HG03135 (cell line): ENCODE measurements around the gene ODC1.
"Not testable (repeated sequence)": the region's sequence is repeated elsewhere in the genome, so short reads cannot be mapped to it uniquely, and the experiment has no call there.

Source experiments
- ATAC-seq: cut with Tn5 transposase; IDR thresholded peaks from one replicate; pipeline ENCODE4 v1.9.1; 2021; ENCODE audit warnings: mild to moderate bottlenecking, moderate library complexity; ENCODE audit not compliant: unreplicated experiment

ODC1 gene

DNA sequence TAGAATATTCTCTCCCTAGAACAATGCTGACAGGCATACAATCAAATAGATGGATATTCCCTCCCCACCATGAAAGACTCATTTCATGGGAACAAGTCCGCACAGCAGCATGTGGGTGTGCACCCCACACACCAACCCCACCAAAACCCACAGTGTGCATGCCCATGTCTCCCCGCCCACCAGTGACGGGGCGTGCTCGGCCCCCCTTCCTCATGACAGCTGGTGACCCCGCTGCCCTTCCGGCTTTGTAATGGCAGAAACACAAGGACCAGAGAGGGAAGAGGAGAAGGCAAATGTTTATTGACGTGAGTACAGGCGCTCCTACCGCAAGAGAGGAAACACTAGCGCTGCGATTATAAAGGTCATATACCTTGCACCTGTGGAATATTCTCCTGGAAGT lies 30.8 kb upstream of the ODC1 start:
- ATAC-seq = no peak

DNA sequence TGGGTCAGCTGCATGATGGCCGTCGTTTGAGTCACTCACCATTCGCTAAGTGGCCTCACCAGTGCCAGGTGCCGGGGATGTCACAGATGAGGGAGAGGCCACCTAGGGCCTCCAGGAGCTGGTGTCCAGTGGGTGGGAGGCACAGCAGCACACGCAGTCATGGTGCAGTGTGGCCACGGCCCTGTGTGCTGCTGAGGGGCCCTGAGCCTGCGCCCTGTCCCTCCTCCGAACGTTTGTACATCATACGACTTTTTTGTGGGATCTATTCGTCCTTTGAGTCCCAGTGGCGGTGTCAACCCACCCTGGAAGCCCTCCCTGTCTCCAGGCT lies 30.1 kb upstream of the ODC1 start:
- ATAC-seq = no peak

DNA sequence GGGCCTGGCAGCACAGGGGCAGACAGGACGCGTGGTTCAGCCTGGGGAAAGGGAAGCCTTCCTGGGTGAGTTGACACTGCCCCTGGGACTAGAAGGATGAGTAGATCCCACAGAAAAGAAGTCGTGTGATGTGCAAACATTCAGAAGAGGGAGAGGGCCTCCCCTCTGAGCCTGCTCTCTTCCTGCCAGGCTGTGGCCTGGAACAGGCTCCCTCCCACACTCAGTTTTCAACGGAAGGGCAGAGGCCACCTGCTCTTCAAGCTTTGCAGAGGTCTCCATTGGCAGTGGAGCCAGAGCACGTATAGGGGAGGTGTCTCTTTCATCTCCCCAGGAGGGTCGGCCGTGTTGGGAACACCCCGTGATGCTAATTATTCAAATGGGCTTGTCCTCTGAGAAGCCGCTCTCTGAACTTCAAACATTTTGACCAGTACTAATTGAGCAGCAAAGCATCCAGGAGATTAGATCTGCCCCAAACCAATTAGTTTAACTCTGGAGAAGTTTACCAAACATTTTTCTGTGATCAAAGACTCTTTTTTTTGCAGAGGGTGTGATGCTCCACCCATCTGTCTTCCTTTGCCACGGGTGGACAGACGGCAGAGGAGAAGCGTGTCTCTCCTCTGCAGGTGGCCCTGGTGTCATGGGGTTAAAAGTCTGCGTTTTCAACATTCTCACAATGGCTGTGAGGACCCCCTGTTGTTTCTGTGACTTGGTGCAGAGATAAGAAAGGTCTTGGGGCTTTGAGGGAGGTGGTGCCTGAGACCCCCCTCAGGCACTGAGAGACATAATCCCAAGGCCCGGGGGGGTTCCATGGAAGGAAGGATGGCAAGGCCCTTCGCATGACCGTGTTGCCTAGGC lies 29.5 kb upstream of the ODC1 start:
- ATAC-seq = no peak

DNA sequence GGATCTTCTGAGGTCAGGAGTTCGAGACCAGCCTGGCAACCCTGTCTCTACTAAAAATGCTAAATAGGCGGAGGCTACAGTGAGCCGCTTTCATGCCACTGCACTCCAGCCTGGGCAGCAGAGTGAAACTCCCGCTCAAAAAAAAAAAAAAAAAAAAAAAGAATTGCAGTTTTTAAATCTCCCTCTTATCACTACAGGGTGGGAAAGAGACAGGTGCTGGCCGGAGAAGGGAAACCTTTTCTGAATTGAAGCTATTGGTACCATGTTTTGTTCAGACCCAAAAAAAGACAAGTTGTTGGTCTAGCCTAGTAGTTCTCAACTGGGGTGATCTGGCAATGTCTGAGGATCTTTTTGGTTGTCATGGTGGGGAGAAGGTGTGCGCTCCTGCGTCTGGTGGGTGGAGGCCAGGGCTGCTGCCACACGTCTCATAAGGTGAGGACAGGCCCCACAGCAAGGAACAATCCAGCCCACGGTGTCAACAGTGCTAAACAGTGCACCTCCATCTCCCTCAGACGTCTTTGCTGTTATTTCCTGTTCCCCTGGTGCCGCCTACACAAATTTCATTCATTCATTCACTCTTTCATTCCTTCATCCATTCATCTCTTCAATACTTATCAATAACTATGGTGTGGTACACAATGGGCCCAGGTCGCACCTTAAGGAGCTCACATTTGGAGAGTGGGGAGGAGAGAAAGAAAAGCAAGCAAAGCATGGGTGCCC lies 28.8 kb upstream of the ODC1 start:
- no peak for ATAC-seq

DNA sequence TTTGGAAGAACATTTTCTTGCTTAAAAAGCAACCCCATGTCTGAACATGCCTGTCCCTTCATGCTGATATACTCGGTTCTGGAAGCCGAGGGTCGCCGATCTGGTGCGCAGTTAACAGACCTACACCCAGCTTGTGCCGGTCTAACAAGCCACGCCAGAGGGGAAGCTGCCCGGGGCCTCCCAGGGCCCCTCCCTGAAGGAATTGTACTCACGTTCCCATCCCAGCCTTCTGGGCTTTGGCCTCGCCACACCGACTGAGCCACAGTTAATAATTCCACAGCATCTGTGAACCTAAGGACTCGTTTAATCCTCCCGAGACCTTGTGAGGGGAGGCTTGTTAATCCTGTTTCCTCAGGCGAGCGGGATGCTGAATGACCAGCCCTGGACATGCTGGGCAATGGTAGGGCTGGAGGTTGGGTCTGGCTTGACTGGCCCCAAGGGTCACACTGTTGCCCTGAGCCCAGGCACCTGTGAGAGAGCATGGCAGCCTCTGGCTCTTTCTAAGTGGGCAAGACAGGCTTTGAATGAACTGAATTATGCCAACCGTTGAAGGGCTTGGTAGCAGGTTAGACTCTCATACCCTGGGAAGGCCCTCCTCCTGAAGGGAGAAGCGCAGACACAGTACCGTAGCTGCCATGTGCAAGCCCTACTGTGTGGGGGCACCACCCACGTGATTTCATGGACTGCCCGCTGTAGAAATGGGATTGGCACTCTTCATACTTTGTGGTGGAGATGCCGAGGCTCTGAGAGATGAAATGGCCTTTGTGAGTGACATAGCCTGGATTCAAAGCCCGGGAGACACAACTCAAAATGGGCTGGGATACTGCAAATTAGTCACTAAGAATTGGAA lies 27.9 kb upstream of the ODC1 start:
- ATAC-seq = no peak

DNA sequence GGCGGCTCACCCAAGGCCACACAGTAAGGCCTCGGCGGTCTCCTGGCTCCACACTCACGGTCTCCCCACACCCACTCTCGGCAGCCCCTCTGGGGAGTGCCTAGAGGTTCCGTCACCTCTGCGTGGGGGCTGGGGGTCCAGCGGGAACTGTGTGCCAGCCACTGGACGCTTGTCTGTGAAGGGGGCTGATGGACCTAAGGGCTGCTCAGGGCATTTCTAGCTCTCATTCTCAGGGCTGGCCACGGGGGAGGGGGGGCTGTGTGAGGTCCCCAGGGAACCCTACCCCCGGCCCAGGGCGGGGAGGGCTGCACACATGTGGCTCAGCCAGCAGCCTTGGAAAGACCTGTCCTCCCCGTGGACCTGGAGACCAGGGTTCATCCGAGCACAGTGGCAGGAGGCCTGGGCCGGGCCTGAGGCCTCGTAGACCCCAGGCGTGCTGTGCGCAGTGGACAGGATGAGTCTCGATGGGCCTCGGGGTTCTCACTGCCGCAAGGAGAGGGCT lies 27.1 kb upstream of the ODC1 start:
- no peak for ATAC-seq

DNA sequence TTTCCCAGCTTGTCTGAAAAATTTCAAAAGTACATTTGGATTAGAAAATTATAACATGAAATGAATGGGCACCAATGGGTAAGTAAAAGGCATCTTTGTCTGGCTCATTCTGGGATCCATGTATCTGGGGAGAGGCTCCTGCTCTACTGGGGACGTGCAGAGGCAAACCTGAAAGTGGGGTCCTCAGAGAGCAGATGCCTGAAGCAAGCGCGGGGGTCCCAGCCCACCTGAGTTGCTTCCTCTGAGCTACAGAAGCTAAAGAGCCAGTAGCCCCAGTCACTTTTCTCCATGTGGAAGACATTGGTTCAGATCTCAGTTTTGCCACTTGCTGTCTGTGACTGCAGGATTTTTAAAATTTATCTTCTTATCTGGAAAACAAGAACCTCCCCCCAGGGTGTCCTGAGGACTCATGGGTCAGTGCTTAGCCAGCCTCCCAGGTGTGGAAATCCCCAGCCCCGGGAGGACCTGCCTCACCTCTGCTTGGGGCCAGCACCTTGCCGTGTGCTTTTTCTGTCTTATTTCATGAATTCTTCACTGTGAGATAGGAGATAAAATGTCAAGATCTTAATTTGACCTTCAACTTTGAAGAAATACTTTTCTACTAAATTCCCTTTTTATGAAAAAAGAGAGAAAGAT lies 25.1 kb upstream of the ODC1 start:
- ATAC-seq = no peak

DNA sequence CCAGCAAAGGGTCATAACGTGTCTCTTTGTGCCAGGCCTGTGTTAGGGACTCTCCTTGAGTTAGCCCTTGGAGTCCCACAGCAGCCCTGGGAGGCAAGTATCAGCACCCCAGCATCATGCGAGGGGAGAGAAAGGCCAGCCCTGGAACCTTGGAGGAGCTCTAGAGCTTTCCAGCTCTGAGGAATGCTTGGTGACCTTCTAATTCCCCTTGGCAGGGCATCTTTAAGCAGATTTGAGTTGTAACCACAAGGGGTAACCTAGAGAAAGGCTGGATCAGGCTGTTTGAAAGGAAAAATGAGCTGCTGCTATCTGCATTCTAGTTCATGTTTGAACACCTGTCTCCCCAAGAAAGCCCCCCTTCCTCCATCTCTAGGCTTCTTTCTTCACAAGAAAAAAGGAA lies 23.8 kb upstream of the ODC1 start:
- no peak for ATAC-seq

DNA sequence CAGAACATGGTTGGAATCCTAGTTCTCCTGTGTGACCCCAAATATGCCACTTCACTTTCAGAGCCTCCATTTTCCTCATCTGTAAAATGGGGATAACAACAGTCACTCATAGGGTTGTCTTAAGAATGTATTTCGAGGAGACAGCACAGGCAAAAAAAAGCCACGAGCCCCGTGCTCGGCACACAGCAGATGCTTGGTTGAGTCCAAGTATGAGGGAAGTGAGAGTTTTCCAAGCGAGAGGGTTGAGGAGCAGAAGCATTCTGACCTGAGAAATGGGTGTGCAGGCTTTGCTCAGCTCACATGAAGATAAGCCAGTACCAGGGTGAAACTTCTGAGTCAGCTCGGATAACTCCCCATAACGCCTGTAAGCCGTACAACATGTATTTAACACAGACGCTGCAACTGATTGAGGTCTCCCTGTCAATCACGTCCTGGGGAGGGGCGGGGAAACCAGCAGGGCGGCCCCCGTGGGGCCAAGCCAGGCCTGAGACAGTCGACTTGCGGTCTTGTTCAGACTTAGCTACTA lies 23.0 kb upstream of the ODC1 start:
- no peak for ATAC-seq

DNA sequence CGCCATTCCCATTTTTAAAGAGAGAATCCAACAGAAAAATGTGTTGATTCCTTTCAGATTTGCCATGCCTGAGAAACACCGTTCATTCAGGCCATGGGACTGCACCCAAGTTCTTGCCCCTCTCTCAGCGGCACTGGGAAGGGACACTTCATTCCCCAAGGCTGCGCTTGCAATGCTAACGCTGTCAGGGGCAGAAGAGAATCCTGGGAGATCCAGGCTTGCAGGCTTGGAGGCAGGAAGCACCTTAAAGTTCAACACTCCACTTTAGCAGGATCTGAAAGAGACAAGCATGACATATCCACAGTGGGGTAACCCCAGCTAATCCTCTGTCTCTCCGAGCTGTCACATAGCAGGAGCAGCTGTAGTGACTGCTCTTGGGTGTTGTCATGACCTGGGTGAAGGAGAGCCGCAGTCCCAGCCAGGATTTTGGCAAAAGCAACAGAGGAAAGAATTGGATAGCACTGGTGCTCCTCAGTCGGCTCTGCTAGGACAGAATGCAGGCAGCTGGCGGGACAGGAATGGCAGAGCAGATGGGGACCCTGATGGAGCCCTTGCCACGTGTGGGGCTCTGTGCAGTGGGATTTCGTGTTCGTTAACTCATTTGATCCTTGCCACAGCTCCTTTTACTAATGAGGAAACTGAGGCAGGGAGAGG lies 22.0 kb upstream of the ODC1 start:
- no peak for ATAC-seq

DNA sequence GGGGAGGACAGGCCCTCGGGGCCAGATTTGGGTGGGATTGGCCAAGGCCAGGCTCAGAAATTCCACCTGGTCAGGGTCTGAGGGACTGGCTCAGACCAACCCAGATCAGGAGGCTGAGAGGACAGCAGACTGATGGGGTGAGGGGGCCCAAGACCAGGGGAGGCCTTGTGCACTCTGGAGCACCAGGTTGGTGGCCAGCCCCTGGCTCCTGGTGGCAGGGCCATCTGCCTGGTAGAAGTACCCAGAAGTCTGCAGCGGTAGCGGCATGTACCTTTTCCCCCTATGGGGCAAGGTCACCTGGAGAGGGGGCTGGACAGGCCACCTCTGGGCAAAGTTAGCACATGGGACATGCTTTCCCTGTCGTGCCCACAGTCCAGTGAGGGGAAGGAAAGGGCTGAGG lies 21.2 kb upstream of the ODC1 start:
- no peak for ATAC-seq

DNA sequence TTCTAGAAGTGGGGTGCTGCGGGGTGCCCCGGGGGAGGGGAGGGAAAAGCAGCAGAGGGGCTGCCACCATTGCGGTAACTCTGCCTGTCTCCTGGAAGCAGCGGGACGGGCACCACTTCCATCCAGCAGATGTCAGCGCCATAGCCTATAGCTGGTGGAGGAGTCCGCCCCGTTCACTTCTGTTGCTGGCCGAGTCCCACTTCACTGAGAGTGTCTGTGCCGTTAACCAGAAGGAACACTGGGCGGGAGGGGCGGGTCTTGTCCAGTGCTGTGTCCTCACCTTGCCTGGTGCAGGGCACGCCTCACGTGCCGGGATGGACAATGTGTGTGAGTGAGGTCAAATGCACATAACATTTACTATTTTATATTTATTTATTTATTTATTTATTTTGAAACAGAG lies 19.3 kb upstream of the ODC1 start:
- ATAC-seq = no peak

DNA sequence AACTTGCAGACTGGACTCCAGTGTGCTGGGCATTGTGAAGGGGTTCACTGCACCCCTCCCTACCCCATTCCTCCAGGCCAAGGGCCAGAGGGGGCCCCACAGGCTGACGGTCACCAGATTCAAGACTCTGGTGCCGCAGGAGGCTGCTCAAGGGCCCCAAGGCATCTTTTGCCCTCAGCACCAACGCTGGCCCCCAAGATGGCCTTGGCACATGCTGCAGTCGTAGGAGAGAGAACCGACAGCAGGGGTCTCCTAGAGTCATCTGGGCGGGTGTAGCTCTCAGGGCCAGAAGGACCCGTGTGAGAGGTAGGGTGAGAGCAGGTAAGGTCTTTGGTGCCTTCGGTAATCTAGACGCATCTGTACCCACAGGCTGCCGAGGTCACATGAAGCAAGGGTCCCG lies 18.7 kb upstream of the ODC1 start:
- no peak for ATAC-seq

DNA sequence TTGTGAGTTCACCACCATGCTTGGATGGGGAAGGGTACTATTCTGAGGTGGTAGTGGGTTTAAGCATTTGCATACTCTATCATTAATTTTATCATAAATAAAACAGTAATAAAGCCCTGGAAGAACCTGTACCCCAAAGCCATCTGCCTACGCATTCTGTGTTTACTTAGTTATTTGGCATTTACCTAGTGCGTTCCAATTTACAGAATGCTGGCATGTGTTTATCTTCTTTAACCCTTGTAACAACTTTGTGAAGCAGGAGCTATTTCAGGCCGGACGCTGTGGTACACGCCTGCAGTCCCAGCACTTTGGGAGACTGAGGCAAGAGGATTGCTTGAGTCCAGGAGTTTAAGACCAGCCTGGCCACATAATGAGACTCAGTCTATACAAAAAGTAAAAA lies 17.8 kb upstream of the ODC1 start:
- no peak for ATAC-seq

DNA sequence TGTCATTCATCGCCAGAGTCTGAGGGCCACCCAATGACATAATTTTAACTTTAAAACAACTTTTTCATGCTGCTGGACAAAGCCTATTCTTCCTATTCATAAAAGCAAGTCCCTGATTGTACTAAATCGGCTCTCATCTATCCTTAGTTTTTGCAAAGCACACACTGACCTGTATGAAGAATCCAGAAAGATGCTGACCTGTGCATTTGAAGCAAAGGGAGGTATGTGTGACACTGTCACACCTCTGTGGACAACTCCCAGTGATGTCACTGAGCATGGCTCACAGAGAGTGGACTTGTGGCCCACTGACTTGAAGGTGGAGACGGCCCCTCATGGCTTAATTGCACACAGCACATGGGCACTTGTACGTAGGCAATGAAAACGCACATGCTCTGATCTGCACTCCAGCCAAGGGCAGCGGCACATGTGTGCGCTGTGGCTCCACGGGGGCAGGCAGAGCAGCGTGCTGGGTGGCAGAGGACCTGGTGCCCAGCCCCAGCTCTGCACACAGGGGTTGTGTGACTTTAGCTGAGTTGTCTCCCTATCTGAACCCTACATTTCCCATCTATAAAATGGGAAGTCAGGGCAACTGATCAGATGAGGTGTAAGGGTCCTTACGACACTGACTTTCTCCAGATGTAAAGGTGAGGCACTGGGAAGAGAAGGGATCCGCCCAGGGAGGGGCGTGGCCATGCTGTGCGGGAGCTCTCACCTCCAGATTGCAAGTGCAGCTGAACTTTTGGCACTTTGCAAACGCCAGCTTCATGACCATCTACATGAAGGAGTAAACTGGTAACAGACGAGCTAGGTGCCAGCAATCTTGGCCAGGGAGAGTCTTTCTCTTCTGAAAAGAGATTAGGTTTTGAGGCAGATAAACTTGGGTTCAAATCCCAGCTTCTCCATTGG lies 14.3 kb upstream of the ODC1 start:
- ATAC-seq = no peak

DNA sequence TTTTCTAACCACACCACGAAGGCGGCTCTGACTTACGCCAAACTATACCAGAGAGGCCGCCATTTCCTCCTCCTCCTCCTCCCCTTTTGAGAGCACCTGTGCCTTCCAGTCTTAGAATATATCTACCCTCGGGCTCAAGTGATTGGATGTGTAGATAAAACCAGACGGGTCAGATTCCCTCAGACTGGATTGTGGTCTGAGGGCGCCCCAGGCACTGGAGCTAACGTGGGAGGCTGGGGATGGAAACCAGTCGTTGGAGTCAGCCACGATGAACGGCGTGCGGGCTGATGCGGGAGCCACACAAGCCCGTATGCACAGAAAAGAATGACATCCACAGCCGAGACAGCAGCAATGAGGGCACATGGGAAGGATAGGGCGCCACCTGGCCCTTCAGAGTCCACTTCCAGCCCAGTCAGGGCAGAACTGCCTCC lies 12.3 kb upstream of the ODC1 start:
- ATAC-seq = no peak

DNA sequence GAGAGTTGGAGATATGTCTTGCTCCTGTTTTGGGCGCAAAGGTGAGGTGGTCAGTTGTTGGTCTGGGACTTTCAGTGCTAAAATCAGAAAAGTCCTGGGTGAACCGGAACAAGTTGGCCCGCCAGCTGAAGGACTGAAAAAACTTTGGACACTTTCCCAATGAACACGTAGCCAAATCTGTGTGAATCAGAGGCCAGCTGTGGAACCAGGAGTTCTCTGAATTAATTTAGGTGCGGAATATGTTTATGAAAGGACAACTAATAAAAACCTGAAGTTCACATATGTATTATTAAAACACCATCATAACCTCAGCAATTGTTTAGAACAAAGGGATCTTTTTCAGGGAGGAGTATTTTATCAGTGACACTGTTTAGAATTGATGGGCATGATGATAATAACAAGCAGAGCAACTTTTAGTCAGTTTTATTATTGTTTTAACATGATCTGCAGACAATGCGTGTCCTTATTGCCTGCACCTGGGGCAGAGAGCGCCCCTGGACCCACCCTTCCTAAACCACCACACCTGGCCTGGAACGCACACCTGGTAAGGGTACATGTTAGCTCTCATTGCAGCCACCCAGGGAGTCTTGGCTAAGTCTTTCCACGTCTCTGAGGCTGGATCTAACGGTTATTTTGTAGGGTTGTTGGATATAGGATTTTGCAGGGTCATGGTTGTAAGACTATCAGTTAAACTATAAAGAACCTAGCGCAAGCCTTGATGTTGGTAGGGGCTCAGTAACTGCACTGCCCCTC lies 9.9 kb upstream of the ODC1 start:
- no peak for ATAC-seq

DNA sequence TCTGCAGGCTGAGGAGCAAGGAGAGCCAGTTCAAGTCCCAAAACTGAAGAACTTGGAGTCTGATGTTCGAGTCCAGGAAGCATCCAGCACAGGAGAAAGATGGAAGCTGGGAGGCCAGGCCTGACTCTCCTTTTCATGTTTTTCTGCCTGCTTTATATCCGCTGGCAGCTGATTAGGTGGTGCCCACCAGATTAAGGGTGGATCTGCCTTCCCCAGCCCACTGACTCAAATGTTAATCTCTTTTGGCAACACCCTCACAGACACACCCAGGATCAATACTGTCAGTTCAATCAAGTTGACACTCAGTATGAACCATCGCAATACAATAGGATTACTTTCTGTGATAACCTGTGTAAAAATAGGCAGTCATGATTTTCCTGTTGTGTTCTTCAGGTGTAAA lies 9.1 kb upstream of the ODC1 start:
- ATAC-seq = not testable (repeated sequence)

DNA sequence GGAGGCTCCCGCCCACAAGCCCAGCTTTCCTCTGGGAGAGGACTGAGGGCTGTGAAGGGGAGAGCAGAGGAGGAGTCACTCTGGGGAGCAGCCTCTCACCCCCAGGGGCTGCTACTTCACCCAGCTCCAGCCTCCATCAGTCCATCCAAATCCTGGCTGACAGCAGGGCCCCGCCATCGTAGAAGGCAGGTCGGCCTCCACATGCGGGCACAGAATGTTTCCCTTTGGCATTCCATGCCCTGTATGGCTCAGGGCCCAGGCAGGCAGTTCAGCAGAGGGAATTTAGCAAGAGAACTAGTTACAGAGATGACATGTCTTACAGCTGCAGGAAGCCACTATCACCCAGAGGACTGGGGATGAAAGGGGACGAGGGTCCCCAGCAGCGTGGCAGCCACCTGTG lies 6.4 kb upstream of the ODC1 start:
- ATAC-seq = no peak
